GM18502 (cell line): ENCODE data around the gene SOX1.

Source experiments
- ATAC-seq: cut with Tn5 transposase; IDR thresholded peaks from one replicate; pipeline ENCODE4 v1.9.1; 2021; ENCODE audit warnings: mild to moderate bottlenecking; ENCODE audit not compliant: unreplicated experiment, poor library complexity

The SOX1 gene

GRCh38 chr13:112058519-112058873 is 8.5 kb upstream of the SOX1 start:
- no peak for ATAC-seq

- ATAC-seq, result no peak
These were observed 8.0 kb upstream of the SOX1 start for GRCh38 chr13:112058941-112059340.

GRCh38 chr13:112059457-112060281 is 7.3 kb upstream of the SOX1 start:
- ATAC-seq, result no peak

- no peak for ATAC-seq
These were observed 6.6 kb upstream of the SOX1 start for GRCh38 chr13:112060282-112060830.

GRCh38 chr13:112060899-112061366 is 6.0 kb upstream of the SOX1 start:
- no peak for ATAC-seq

GRCh38 chr13:112061367-112062061 is 5.4 kb upstream of the SOX1 start:
- no peak for ATAC-seq

GRCh38 chr13:112062072-112062567 is 4.8 kb upstream of the SOX1 start:
- ATAC-seq, result no peak

- no peak for ATAC-seq
These were observed 4.1 kb upstream of the SOX1 start for GRCh38 chr13:112062571-112063570.

- no peak for ATAC-seq
These were observed 3.1 kb upstream of the SOX1 start for GRCh38 chr13:112063807-112064206.

- no peak for ATAC-seq
These were observed 2.7 kb upstream of the SOX1 start for GRCh38 chr13:112064222-112064621.

- ATAC-seq, result no peak
These were observed 1.5 kb upstream of the SOX1 start for GRCh38 chr13:112065521-112065866.

GRCh38 chr13:112065867-112066623 is 904 bp upstream of the SOX1 start:
- no peak for ATAC-seq

- no peak for ATAC-seq
These were observed 335 bp upstream of the SOX1 start for GRCh38 chr13:112066624-112067004.

- no peak for ATAC-seq
These were observed 1.1 kb downstream of the SOX1 start for GRCh38 chr13:112067871-112068539.

- no peak for ATAC-seq
These were observed 1.7 kb downstream of the SOX1 start for GRCh38 chr13:112068540-112069060.

- ATAC-seq, result no peak
These were observed 2.3 kb downstream of the SOX1 start for GRCh38 chr13:112069061-112069844.

- ATAC-seq, result no peak
These were observed 2.9 kb downstream of the SOX1 start for GRCh38 chr13:112069845-112070251.
